Activated effector memory CD4-positive, alpha-beta T cell treated with anti-CD3 and anti-CD28 coated beads, Interleukin-2, amount 50 U/mL, for 16 hours (primary cell): ENCODE results near the gene EXD2.

Source experiments
- DNase-seq: peaks from one replicate; pipeline ENCODE4 v3.0.0-alpha.2; 2020

Gene EXD2

DNA sequence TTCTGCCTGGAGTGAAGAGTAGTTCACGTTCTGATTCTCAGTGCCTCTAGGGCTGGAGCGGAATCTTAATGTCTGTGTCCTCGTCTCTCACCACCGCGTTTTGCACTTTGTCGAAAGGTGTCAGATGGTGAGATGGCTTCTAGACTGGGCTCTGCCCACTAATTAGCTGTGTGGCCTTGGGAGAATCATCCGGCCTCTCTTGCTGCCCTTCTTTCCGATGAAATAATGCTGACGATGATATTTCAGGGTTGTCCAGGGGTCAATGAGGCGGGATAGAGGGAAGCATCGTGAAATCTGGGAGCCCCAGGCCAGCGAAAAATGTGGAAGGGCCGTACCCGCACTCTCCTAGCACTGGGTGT, 67.8 kb downstream of the EXD2 start:
- DNase-seq: no peak

DNA sequence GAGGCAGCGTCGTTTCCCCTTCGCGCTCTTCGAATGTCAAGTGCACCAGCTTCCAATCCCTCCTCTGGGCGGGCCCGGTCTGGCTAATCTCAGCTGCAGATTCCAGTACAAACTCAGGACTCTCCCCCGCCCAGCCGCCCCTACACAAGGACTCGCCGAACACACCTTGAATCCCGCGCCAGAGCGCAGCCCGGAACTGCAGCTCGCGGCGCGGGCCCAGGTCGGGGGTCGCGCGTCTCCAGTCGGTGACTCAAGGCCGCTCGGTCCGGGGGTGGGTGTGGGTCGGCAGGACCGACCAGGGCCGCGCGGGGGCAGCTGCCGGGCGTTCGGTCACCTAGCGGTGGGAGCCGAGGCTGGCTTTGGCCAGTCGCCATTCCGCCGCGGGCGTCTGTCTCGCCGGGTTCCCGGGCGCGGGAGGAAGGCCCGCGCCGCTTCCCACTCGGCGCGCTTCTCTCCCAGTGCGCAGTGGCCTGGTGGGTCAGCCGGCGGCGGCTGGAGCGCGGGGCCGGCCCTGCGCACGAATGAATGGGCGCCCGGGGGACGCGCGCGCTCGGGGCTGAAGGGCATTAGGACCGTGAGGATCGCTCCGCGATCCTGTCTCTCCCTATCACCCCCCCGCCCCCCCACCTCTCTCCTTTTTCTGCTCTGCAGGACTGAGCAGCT, 68.4 kb downstream of the EXD2 start, which contains the start of gene GALNT16:
Gene GALNT16, plus strand, starts transcription at position 632 of the 663 bp plus-strand sequence. CDS start 133 bp downstream, outside the sequence.
- no peak for DNase-seq

DNA sequence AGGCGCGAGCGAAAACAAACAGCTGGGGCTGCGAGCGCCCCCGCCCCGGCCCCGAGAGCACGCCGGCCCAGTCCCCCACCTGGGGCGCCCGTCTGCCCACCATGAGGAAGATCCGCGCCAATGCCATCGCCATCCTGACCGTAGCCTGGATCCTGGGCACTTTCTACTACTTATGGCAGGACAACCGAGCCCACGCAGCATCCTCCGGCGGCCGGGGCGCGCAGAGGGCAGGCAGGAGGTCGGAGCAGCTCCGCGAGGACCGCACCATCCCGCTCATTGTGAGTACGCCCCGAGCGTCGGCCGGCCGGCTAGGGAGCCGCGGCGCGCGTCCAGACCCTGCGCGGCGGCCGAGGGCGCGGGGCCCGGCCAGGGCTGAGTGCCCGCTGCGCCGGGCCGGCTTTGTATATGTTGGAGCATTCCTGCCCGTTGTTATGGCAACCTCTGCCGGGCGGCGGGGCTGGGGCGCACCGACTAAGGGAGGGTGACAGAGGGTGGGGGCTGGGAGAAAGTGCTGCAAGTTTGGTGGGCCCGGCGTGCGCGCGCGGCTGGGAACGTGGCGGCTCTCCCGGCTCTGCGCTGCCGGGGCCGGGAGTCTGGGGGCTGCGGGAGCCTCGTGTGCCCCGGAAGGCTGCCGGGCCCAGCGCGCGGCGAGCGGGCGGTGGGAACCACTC, 69.0 kb downstream of the EXD2 start:
- no peak for DNase-seq

DNA sequence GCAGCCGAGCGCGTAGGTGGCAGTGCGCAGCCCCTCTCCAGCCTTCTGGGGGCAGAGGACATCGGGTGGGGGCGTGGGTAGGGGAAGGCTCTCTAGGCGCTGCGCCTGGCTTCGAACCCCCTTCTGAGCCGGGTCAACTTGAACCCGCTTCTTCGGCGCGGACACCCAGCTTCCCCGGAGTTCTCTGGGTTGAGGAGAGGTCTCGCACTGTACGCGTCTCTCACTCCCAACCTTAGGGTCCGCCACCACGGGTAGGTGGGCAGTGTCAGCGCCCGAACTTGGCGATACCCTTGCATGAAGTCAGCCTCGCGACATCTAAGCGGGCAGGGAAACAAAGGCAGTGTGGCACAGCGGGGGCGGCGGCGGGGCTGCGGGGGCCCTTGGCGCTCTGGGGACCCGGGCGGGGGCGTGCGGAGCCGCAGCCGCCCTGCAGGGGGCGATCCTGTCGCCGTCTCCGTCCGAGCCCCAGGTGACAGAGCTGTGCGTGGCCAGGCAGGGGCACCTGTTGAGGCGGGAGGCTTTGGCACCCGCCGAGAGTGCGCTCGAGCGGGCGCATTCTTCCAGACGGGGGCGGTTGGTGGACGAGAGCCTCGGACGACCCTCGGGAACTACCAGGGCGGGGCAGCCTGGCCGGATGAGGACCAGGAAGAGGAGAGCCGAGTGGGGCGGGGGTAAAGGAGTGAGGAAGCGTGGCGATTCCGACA, 69.7 kb downstream of the EXD2 start:
- peak; percentile 71 for DNase-seq

DNA sequence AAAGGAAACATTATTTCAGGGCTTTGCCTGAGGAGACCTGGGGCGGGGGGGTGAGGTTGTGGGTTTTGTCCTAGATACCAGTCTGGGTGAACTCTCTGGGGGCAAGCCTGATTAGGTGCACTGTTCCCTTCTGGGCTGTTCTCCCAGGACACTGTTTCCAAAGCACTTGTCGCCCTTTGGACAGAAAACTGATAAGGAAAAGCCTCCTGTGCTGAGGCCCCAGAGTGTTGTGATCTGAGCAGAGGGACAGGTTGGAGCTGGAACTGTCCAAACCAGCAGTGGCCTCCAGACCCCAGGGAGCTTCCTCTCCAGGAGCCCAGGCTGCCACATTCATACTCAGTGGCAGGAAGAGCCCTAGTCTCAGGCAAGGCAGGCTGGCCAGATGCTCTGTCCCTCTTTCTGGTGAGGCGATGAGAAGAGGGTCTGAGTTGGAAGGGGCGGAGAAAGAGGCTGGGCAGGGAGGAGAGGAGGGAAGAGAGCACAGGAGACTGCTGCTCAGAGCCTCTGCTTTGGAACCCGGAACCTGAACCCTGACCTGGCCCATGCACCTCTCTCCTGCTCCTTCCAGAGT, 70.5 kb downstream of the EXD2 start:
- no peak for DNase-seq

DNA sequence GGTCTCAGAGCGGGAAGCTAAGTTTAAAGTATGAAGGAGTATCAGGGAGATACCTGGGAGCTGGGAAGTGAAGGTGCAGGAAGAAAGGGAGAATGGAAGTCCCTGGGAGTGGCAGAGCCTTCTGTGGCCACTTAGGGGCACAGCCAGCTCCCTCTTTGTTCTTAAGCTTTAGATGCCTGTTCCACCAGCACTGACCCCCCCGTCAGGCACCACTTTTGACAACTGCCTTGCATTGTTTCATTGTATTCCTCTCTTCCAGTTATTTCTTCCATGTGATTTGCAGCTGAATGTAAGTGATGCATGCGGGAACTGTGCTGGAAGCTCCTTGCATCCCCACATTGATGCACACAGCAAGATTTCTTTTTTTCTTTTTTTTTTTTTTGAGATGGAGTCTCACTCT, 71.2 kb downstream of the EXD2 start:
- DNase-seq: no peak

DNA sequence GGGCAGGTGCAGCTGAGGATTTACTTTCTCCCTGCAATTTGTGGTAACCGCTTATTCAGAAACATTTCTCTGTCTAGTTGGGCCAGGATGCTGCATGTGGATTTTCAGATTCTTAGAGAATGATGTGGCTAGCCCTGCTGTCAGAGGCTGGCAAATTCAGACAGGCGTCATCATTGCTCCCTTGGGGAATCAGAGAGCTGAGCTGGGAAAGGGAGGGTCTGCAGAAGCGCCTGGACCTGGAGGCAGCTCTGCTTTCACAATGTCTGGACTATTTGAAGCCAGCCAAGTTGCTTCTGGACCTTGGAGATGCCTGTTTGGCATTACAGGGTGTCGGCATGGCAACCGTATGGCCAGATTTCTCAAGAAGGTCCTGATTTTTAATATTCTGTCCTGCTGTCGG, 72.1 kb downstream of the EXD2 start:
- no peak for DNase-seq

DNA sequence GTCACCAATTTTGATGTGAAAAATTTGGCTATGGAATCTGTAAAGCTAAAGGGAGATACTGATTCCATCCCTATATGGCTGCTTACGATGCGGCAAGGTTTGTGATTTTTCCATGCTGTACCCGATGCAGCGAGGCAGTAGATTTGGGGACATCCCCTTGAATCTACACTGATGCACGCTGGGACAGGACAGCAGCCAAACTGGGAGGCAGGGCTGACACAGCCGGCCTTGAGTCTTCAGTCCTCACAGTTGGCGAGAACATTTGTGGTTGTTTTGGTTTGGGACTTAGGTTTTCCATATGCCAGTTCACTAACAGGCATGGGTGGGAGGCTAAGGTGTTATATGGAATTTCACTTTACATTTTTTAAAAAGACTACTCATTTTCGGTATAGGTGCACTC, 72.5 kb downstream of the EXD2 start:
- no peak for DNase-seq

DNA sequence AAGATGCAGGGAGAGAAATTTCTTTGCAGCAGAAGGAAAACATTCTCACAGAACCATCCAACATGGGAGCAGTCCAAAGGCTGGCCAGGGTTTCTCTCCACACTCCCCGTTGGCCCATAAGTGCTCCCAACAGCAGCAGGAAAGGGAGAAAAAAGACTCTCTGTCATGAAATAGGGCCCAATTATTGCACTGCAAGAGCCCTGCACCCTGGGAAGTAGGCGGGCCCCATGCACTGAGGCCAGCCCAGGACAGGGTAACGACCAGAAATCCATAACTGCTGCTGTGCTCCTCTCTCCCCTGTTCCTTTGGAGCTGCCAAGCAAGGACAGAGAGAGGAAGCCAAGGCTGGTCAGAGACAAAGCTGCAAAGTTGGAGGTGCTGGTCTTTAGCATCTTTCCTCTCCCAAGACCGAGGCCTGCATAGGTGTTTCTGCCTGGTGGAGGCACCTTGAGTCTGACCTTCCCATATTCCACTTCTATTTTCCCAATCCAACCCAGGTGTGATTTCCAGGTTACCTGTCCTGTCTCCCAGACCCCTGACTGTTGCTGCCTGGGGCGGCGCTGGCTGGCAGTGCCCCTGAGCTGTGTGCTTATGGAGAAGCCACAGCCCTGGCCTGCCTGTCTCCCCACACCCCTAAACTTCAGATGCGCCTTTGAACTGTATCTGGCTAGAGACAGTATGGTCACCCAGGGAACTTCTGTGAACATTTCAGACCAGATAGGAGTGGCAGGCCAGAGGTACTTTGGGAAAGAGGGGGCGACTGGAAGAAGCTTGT, 75.5 kb downstream of the EXD2 start:
- no peak for DNase-seq

DNA sequence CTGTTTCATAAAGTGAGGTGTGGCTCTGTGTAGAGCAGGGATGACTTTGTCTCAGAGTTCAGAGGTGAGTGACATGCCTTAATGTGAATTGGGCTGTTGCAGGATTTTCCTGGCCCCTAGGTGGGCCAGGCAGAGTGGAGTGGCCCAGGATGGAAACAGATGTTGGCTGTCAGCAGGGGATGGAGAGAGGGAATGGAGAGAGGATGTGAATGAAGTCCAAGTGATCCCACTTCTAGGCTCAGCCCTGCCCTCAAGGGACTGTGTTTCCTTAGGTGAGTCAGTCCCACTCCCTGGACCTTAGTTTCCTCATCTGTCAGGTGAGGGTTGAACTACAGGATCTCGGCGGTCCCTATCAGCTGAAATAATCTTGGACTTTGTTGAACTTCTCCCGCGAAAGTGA, 76.2 kb downstream of the EXD2 start:
- DNase-seq: peak; percentile 21

DNA sequence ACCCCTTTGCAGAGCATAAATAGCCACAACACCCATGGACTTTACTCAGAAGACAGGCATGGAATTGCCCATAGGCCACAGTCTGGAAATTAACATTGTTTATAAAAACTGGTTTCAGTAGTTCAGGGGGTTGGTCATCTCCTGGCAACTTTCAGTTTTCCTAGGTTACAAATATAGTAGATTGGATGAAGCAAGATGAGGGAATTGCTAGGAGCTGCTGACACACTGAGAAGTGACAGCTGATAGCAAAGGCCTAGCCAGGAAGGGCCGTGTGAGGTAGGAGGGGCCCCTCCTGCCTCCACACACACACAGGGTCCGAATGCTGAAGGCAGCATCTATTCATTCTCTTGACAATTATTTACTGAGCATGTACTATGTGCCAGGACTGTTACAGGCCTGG, 76.9 kb downstream of the EXD2 start:
- no peak for DNase-seq

DNA sequence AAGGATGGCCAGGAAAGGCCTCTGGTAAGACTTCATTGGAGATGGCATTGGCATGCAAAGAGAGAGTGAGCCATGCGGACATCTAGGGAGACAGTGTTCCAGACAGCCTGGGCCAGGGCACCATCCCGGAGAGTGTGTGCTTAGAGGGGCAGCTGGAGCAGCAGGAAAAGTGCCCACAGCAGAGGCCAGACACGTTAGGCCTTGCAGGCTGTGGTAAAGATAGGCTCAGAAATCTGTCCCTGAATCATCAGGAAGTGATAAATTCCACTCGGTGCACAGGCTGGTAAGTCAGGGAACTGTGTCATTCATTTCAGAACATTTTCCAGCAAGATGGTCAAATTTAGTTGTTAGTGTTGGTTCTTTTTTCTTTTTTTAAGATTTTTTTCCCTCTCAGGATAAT, 77.5 kb downstream of the EXD2 start:
- peak; percentile 38 for DNase-seq

DNA sequence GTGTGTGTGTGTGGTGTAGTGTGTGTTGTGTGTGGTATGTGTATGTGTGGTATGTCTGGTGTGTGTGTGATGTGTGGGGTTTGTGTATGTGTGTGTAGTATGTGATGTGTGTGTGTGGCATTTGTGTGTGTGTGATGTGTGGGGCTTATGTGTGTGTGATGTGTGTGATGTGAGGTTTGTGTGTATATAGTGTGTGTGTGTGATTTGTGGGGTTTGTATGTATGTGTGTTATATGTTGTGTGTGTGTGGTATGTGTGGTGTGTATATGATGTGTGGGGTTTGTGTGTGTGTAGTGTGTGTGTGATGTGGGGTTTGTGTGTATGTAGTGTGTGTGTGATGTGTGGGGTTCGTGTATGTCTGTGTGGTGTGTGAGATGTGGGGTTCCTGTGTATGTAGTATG, 78.1 kb downstream of the EXD2 start:
- DNase-seq: peak; percentile 9

DNA sequence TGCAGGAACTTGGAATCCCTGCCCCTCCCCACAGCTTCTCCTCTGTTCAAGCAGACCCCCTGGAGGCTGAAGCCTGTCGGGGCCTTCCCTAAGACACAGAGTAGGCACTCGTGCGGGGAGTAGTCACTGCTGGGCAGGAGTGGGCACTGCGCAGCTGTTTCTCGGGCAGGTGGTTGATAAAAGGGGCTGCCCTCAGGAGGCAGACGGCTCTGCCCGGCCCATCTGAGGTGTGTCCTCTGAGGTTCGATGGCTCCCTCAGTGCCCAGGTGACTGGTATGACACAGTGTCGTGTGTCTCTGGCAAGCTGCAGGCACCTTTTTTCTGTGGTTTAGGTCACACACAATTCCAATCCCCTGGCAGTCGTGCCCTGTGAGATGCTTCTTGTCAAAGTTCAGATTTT, 78.8 kb downstream of the EXD2 start:
- DNase-seq: peak; percentile 42

DNA sequence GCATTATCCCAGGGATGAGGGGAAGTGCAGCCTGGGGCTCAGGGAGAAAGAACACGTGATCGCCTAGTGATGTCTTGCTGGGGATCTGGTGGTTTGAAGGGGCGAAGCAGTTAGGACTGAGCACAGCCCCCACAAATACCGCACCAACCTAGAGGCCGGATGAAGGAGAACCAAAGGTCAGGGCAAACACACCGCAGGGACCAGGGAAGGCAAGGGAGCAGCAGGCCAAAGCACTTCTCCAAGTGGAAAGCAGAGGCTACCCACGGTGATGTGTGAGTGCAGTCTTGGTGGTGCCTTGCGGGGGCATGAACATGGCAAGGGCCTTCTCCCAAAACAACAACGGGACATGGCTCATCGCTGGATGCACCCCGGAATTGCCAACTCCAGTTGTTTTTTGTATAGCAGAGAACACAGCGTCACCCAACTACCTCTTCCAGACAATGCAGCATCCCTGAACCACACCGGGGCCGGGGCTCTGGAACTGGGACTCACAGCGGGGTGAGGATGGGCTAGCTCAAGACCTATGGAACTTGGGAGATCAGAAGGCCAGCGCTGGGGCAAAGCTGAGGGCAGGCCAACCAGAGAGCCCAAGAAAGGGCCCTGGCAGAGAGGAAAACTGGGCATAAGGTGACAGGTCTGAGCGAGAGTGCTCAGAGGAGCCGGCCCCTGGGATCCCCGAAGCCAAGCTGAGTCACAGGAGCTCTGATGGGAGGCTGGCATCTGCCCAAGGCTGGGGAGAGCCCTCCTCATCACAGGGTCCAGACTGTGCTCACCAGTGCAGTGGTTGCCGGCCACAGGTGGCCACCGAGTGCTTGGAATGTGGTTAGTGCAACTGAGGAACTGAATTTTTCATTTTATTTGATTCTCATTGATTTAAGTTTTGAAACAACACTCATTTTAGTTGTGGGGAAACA, 79.8 kb downstream of the EXD2 start:
- peak; percentile 22 for DNase-seq

DNA sequence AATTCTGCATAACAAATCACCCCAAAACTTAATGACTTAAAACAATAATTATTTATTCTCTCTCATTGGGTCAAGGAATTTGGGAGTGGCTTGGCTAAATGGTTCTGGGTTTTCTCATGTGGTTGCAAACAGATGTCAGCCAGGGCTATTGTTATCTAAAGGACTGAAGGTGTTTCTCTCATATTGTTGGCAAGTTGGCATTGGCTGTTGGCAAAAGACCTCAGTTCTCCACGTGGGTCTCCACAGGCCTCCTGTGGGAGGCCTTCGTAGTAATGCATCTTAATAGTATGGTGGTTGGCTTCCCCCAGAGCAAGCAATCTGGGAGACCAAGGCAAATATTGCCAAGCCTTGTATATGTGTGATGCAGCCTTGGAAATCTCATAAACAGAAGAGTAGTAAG, 83.0 kb downstream of the EXD2 start:
- peak; percentile 1 for DNase-seq

DNA sequence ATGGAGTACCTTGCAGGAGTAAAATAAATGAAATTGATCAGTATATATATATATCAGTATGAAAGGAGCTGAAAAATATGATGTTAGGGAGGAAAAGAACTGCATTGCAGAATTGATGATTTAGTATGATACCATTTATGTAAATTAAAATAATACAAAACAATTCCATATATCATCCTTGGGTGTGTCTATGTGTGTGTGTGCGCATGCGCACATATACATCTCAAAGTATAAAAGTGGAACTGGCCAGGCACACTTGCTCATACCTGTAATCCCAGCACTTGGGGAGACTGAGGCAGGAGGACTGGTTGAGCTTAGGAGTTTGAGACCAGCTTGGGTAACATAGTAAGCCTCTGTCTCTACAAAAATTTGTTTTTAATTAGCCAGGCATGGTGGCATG, 84.0 kb downstream of the EXD2 start:
- no peak for DNase-seq

DNA sequence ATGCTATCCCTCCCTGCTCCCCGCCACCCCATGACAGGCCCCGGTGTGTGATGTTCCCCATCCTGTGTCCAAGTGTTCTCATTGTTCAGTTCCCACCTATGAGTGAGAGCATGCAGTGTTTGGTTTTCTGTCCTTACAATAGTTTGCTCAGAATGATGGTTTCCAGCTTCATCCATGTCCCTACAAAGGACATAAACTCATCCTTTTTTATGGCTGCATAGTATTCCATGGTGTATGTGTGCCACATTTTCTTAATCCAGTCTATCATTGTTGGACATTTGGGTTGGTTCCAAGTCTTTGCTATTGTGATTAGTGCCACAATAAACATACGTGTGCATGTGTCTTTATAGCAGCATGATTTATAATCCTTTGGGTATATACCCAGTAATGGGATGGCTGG, 86.1 kb downstream of the EXD2 start:
- DNase-seq: peak; percentile 1

DNA sequence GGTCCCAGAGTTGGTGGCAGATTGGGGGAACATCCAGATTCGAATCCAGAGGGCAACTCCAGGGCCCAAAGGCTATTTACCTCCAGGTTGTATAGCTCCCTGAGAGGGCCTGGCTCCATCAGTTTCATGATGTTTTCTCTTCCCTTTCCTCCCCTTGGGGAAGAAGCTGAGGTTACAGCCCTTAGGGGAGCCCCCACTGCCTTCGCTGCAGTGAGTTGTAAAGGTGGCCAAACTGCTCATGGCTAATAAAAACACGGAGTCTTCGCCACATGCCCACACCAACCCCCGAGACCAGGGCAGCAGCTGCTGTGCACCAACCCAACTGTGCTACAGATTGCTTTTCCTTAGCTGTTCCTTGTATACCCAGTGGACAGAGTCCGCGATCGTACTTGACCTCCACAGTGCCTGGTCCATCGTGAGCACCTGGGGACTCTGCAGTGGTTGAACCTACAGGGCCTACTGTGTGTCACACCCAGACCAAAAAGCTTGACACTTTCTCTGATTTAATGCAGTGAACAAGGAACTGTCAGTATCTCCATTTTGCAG, 89.5 kb downstream of the EXD2 start:
- DNase-seq: peak; percentile 19

DNA sequence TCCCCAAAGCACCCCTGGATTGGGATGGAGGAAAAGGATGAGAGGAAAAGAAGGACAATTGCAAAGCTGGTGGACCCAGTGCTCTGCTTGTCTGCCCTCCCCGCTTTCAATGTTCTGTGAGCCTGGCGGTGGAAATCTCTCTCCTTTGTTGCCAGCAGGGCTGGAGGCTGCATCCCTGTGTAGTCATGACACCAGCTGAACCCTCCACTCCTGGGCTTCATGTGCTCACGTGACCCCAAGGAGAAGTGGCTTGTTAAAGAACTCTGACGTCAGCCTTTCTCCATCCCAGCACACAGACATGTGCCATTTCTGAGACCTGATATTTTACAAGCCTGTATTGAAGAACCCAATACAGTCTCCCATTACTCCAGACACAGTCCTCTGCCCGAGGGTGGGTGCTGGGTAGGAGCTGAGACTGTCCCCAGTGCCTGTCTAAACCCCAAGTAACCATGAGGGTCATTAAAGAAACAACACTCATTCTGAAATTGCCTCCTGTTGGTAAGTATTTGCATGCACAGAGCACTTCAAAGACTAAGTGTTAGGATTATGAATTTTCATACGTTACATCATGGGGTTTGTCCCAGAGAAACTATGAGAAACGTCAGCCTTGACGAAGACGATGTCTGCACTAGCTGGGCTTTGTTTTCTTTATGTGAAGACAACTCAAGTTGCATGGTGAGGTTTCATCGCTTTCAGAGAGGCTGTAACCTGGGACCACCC, 90.3 kb downstream of the EXD2 start:
- DNase-seq: peak; percentile 33

DNA sequence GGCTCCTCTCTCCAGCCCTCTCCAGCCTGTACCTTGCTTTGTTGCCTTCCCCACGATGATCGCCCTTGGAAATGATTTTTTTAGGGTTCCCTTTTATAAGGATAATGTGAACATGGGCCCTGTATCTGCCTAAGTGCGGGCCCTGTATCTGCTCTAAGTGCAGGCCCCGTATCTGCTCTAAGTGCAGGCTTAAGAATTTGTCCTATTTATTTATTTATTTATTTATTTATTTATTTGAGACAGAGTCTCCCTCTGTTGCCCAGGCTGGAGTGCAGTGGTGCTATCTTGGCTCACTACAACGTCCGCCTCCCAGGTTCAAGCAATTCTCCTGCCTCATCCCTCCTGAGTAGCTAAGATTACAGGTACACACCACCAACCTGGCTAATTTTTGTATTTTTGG, 91.2 kb downstream of the EXD2 start:
- no peak for DNase-seq
